ENCODE measurements around the gene FANCC.

DNA sequence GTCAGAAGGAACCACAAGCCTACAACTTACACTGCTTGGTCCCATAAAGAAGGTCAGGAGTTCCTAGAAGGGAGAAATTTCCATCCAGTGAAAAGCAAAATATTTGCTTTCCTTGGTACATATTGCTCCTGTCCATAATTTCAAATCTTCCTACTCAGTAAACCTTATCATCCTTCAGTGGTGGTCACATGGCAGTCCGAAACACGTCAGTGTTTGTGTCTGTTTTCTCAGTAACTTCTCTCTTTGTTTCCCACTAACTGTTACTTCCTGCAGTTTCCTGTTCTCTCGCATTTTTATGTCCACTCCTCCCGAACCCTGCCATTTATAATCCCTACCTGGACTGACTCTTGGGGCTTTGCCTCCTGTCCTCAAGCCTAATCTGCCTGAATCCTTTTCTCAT, 129.1 kb downstream of the FANCC start:
- TF ChIP-seq EZH2 (IDR thresholded peaks at IDR 0.05; ENCODE audit: insufficient read depth, low read length), result no peak
- TF ChIP-seq CTCF (IDR thresholded peaks at IDR 0.05; ENCODE audit: insufficient read depth, low read depth, low read length), result no peak
